ENCODE data around the gene ENDOD1. TPM values are rescaled to one million over a fixed set of nuclear protein-coding genes. Genes with fewer than 3 reads are reported as not detected.

The ENDOD1 gene
- total RNA-seq, 4 donors from 2014 or later, result 106 to 210 (median 154) TPM

- Histone ChIP-seq H3K9me3 (peaks cover 0 to 7% (median 0%) of the 10 kb centered on the region in 4 donors), H3K27me3 (no peaks in the 10 kb centered on the region), H3K36me3 (peaks cover 0 to 4% (median 0%) of the 10 kb centered on the region in 3 donors), H3K27ac (no peak overlapping the region), H3K4me3 (no peak overlapping the region), H3K4me1 (peaks cover 0 to 44% (median 0%) of the 10 kb centered on the region in 4 donors)
- WGBS, 2 donors, result 89 to 100% methylated on average over 2 of the region's 2 CpGs
- no peak for TF ChIP-seq CTCF (IDR thresholded peaks at IDR 0.05)
- TF ChIP-seq POLR2A (IDR thresholded peaks at IDR 0.05), result no peak
- TF ChIP-seq EP300 (IDR thresholded peaks at IDR 0.05), result no peak
- no peak for DNase-seq (ENCODE audit: low spot score in 2 of 2)
These were observed 29.9 kb downstream of the ENDOD1 start for GRCh38 chr11:95119361-95120060.

GRCh38 chr11:95121698-95122097 lies 32.1 kb downstream of the ENDOD1 start:
- H3K27ac ChIP-seq, result no peak overlapping the region
- no peaks in the 10 kb centered on the region for H3K27me3 ChIP-seq
- peaks cover 0 to 5% (median 0%) of the 10 kb centered on the region in 3 donors for H3K36me3 ChIP-seq
- no peak for DNase-seq (ENCODE audit: low spot score in 2 of 2)
- H3K4me3 ChIP-seq, result no peak overlapping the region
- peaks cover 0 to 46% (median 0%) of the 10 kb centered on the region in 4 donors for H3K4me1 ChIP-seq
- 82 to 93% methylated on average over 1 of the region's 1 CpG for WGBS, 2 donors
- TF ChIP-seq POLR2A (IDR thresholded peaks at IDR 0.05) (no peak), CTCF (IDR thresholded peaks at IDR 0.05) (no peak), EP300 (IDR thresholded peaks at IDR 0.05) (no peak)
- peaks cover 0 to 7% (median 0%) of the 10 kb centered on the region in 4 donors for H3K9me3 ChIP-seq

- 52 to 56% methylated on average over 3 of the region's 3 CpGs for WGBS, 2 donors
These were observed 33.9 kb downstream of the ENDOD1 start for GRCh38 chr11:95123556-95123955.

GRCh38 chr11:95128602-95129001 lies 39.0 kb downstream of the ENDOD1 start:
- peaks cover 0 to 22% (median 3%) of the 10 kb centered on the region in 4 donors for H3K4me1 ChIP-seq
- H3K4me3 ChIP-seq, result no peak overlapping the region
- 71 to 80% methylated on average over 3 of the region's 3 CpGs for WGBS, 2 donors
- TF ChIP-seq CTCF (IDR thresholded peaks at IDR 0.05) (no peak), EP300 (IDR thresholded peaks at IDR 0.05) (no peak), POLR2A (IDR thresholded peaks at IDR 0.05) (no peak)
- no peak overlapping the region for H3K27ac ChIP-seq
- peaks cover 0 to 45% (median 0%) of the 10 kb centered on the region in 3 donors for H3K36me3 ChIP-seq
- no peaks in the 10 kb centered on the region for H3K9me3 ChIP-seq
- no peak for DNase-seq (ENCODE audit: low spot score in 2 of 2)
- H3K27me3 ChIP-seq, result no peaks in the 10 kb centered on the region

More at GRCh38 chr11:95123556-95123955, 33.9 kb downstream of the ENDOD1 start:
- no peak overlapping the region for H3K27ac ChIP-seq
- H3K27me3 ChIP-seq, result no peaks in the 10 kb centered on the region
- H3K9me3 ChIP-seq, result peaks cover 0 to 2% (median 0%) of the 10 kb centered on the region in 4 donors
- no peak overlapping the region for H3K4me3 ChIP-seq
- peaks cover 0 to 42% (median 0%) of the 10 kb centered on the region in 4 donors for H3K4me1 ChIP-seq
- TF ChIP-seq EP300 (IDR thresholded peaks at IDR 0.05), result no peak
- no peak for TF ChIP-seq POLR2A (IDR thresholded peaks at IDR 0.05)
- TF ChIP-seq CTCF (IDR thresholded peaks at IDR 0.05), result no peak
- DNase-seq (ENCODE audit: low spot score in 2 of 2), result no peak
- H3K36me3 ChIP-seq, result peaks cover 0 to 12% (median 0%) of the 10 kb centered on the region in 3 donors

GRCh38 chr11:95132956-95133355 lies 43.3 kb downstream of the ENDOD1 start:
- WGBS, 2 donors, result 33 to 47% methylated on average over 2 of the region's 2 CpGs

More at GRCh38 chr11:95132956-95133355, 43.3 kb downstream of the ENDOD1 start:
- no peak for TF ChIP-seq EP300 (IDR thresholded peaks at IDR 0.05)
- TF ChIP-seq CTCF (IDR thresholded peaks at IDR 0.05), result no peak
- TF ChIP-seq POLR2A (IDR thresholded peaks at IDR 0.05), result no peak
- H3K4me1 ChIP-seq, result peaks cover 0 to 33% (median 6%) of the 10 kb centered on the region in 4 donors
- no peaks in the 10 kb centered on the region for H3K27me3 ChIP-seq
- H3K9me3 ChIP-seq, result no peaks in the 10 kb centered on the region
- peak overlapping the region in 2 of 4 donors; percentile 36 to 50 for H3K27ac ChIP-seq
- DNase-seq (ENCODE audit: low spot score in 2 of 2), result no peak
- H3K4me3 ChIP-seq, result no peak overlapping the region
- H3K36me3 ChIP-seq, result peaks cover 0 to 40% (median 0%) of the 10 kb centered on the region in 3 donors
